SK-N-SH (cell line): ENCODE results near the gene DLG2. TPM values are rescaled to one million over a fixed set of nuclear protein-coding genes. Genes with fewer than 3 reads are reported as not detected.
"Not testable (repeated sequence)": the region's sequence is repeated elsewhere in the genome, so short reads cannot be mapped to it uniquely, and the experiment has no call there.

Experiments used
- CTCF ChIA-PET: fragments of 300-600, 350-600 bp; formaldehyde crosslinking; extraction: SDS; loops from one replicate; lab custom pipeline; 2021; lab: Yijun Ruan, JAX
- POLR2A ChIA-PET: fragments of 350-600 bp; sonication (Branson Sonifier 250); formaldehyde crosslinking; extraction: SDS; loops from one replicate; lab custom pipeline; 2020; ENCODE audit warnings: antibody characterized with exemption, inconsistent platforms; lab: Yijun Ruan, JAX
- DNase-seq: peaks from one replicate; pipeline ENCODE4 v3.0.0; 2012
- H2AFZ ChIP-seq: fragments of 200-600 bp; sonication (generic); 2 replicates; pipeline ENCODE4 v1.8.1; 2016; ENCODE audit warnings: antibody characterized with exemption, mild to moderate bottlenecking, low read depth
- H3F3A ChIP-seq: fragments of 200-600 bp; sonication (generic); replicated peaks from 2 replicates; pipeline ENCODE3; 2016; ENCODE audit warnings: antibody characterized with exemption, mild to moderate bottlenecking; ENCODE audit not compliant: insufficient read depth
- H3K27ac ChIP-seq, 2 experiments: fragments of 200-500 bp in 1 of 2; fragments of 200-600 bp in 1 of 2; sonication (Bioruptor generic) in 1 of 2; sonication (generic), shearing (Covaris generic) in 1 of 2; 2 replicates each; pipeline versions ENCODE4 v1.5.1 to v1.6.1; 2014 to 2016; ENCODE audit warnings: low read depth in 2 of 2, inconsistent platforms in 1 of 2, low read length in 1 of 2, mild to moderate bottlenecking in 1 of 2, mixed read lengths in 1 of 2
- H3K27me3 ChIP-seq: fragments of 200-600 bp; sonication (generic), shearing (Covaris generic); 2 replicates; pipeline ENCODE4 v1.6.1; 2016; ENCODE audit warnings: mixed run types; ENCODE audit not compliant: insufficient read depth
- H3K36me3 ChIP-seq, 2 experiments: fragments of 200-500 bp in 1 of 2; fragments of 200-600 bp in 1 of 2; sonication (Bioruptor generic) in 1 of 2; sonication (generic) in 1 of 2; replicated peaks in 1 of 2; 2 replicates each; pipeline versions ENCODE3 to v1.5.1; 2014 to 2016; ENCODE audit warnings: low read length in 1 of 2, mild to moderate bottlenecking in 1 of 2; ENCODE audit not compliant: insufficient read depth in 2 of 2, control insufficient read depth in 1 of 2
- H3K4me1 ChIP-seq, 2 experiments: fragments of 200-500 bp in 1 of 2; fragments of 200-600 bp in 1 of 2; sonication (Bioruptor generic) in 1 of 2; sonication (generic), shearing (Covaris generic) in 1 of 2; 2 replicates each; pipeline versions ENCODE4 v1.5.1 to v1.6.1; 2014 to 2016; ENCODE audit warnings: low read depth in 1 of 2, low read length in 1 of 2, mixed run types in 1 of 2; ENCODE audit not compliant: insufficient read depth in 2 of 2, control insufficient read depth in 1 of 2
- H3K4me2 ChIP-seq: fragments of 200-600 bp; sonication (generic), shearing (Covaris generic); 2 replicates; pipeline ENCODE4 v1.6.1; 2017; ENCODE audit warnings: mixed run types
- H3K4me3 ChIP-seq, 2 experiments: fragments of 200-500 bp in 1 of 2; fragments of 200-600 bp in 1 of 2; sonication (Bioruptor generic) in 1 of 2; sonication (generic), shearing (Covaris generic) in 1 of 2; 2 replicates each; pipeline versions ENCODE4 v1.5.1 to v1.8.1; 2014 to 2016; ENCODE audit warnings: low read depth in 2 of 2, inconsistent platforms in 1 of 2, low read length in 1 of 2, mild to moderate bottlenecking in 1 of 2, mixed read lengths in 1 of 2, moderate library complexity in 1 of 2
- H3K79me2 ChIP-seq: fragments of 200-600 bp; sonication (generic); 2 replicates; pipeline ENCODE4 v1.8.1; 2017; ENCODE audit warnings: mild to moderate bottlenecking; ENCODE audit not compliant: insufficient read depth
- H3K9ac ChIP-seq: fragments of 200-600 bp; sonication (generic); 2 replicates; pipeline ENCODE4 v1.6.1; 2017; ENCODE audit warnings: mixed run types
- H3K9me2 ChIP-seq: fragments of 200-600 bp; sonication (generic); 2 replicates; pipeline ENCODE4 v1.6.1; 2017; ENCODE audit warnings: mixed run types
- H3K9me3 ChIP-seq: fragments of 200-600 bp; sonication (generic); 2 replicates; pipeline ENCODE4 v1.6.1; 2017; ENCODE audit warnings: mixed run types, mild to moderate bottlenecking, moderate library complexity
- H4K20me1 ChIP-seq: fragments of 200-600 bp; sonication (generic); 2 replicates; pipeline ENCODE4 v1.6.1; 2017; ENCODE audit warnings: mild to moderate bottlenecking, mixed run types; ENCODE audit not compliant: insufficient read depth
- CHD2 ChIP-seq: fragments of 150-350 bp; IDR thresholded peaks from 2 replicates; pipeline ENCODE4 v1.6.1; 2018; ENCODE audit warnings: low read length; ENCODE audit not compliant: partially characterized antibody
- ELF1 ChIP-seq: IDR thresholded peaks from 2 replicates; pipeline ENCODE4 v1.4.0; 2012
- EP300 ChIP-seq, 2 experiments: IDR thresholded peaks; 2 replicates each; pipeline versions ENCODE4 v1.4.0 to v1.6.1; 2012; ENCODE audit warnings: borderline replicate concordance in 1 of 2, low read depth in 1 of 2, low read length in 1 of 2
- FOSL2 ChIP-seq: IDR thresholded peaks from 2 replicates; pipeline ENCODE4 v1.4.0; 2012; ENCODE audit warnings: low read depth, mild to moderate bottlenecking, moderate library complexity, borderline replicate concordance
- FOXM1 ChIP-seq: IDR thresholded peaks from 2 replicates; pipeline ENCODE4 v1.4.0; 2012; ENCODE audit warnings: low read depth, mild to moderate bottlenecking
- GATA2 ChIP-seq: sonication (generic); formaldehyde crosslinking; IDR thresholded peaks from 2 replicates; pipeline ENCODE4 v1.5.0; 2020; ENCODE audit warnings: mild to moderate bottlenecking, missing genetic modification reagents
- JUND ChIP-seq: IDR thresholded peaks from 2 replicates; pipeline ENCODE4 v1.4.0; 2012
- POLR2AphosphoS5 ChIP-seq: IDR thresholded peaks from 2 replicates; pipeline ENCODE4 v1.6.1; 2012; ENCODE audit warnings: low read depth, low read length
- RFX5 ChIP-seq: IDR thresholded peaks from 2 replicates; pipeline ENCODE4 v1.6.1; 2012; ENCODE audit warnings: mild to moderate bottlenecking, improper control_type of control experiment, low read length
- SIN3A ChIP-seq: IDR thresholded peaks from 2 replicates; pipeline ENCODE4 v1.6.1; 2012; ENCODE audit warnings: low read depth, mild to moderate bottlenecking, low read length, moderate library complexity, borderline replicate concordance
- TCF12 ChIP-seq: IDR thresholded peaks from 2 replicates; pipeline ENCODE4 v1.4.0; 2012
- TEAD4 ChIP-seq: IDR thresholded peaks from 2 replicates; pipeline ENCODE4 v1.4.0; 2012; ENCODE audit warnings: mild to moderate bottlenecking, borderline replicate concordance; ENCODE audit not compliant: insufficient read depth
- WGBS: methylation state at CpG from one replicate; pipeline ENCODE4 v1.1.6; 2017; ENCODE audit warnings: low lambda C conversion rate; 5-methylcytosine and 5-hydroxymethylcytosine counted together
- polyA plus RNA-seq, 3 experiments: library from polyadenylated mRNA; depleted of rRNA; stranded (reverse); fragments of >200 nt; gene quantifications; 2 replicates each; pipeline ENCODE4 v1.2.3, GENCODE V29; 2012
- TF ChIP-seq, protein P1 (sequence below): IDR thresholded peaks from 2 replicates; pipeline ENCODE4; 2012
- TF ChIP-seq, protein P2 (sequence below): IDR thresholded peaks from 2 replicates; pipeline ENCODE4 v1.4.0; 2012; ENCODE audit warnings: low read depth, borderline replicate concordance
- TF ChIP-seq, protein P3 (sequence below): fragments of 150-350 bp; IDR thresholded peaks from 2 replicates; pipeline ENCODE4 v1.6.1; 2016; ENCODE audit warnings: mild to moderate bottlenecking, low read depth, low read length

The DLG2 gene
- polyA plus RNA-seq, 1 of the 3 experiments (the other 2 are of a cell fraction) = 0.21 TPM

DNA sequence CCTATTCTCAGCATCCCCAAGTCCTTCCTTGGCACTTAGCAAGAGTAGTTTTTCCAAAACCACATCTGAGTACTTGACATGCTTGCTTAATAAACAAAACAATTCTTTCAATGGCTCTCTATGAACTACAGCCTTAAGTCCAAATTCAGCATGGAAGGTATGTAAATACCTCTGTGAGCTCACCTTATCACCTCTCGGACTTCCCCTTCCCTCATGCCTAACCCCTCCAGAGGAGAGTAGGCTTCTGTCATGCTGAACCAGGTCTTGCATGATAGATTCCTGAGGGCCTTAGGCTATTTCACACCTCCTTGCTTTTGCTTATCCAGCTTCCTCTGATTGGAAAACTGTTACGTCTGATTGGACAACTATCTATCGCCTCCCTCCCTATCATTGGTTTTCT is 2028.1 kb downstream of the DLG2 start:
- H4K20me1 ChIP-seq = no peaks in the 10 kb centered on the region
- CTCF ChIA-PET = interaction anchor here (1.3 kb wide), 1 partner anchor 19 kb away, joined by 3 read pairs; no protein-coding TSS in a partner anchor
- H3K27me3 ChIP-seq = no peaks in the 10 kb centered on the region
- no peak overlapping the region for H2AFZ ChIP-seq
- no peaks in the 10 kb centered on the region for H3K9me3 ChIP-seq
- TF ChIP-seq FOXM1 (no peak), RFX5 (no peak), CHD2 (no peak), ELF1 (no peak), GATA2 (no peak), FOSL2 (no peak)
- TF ChIP-seq, protein P1, sequence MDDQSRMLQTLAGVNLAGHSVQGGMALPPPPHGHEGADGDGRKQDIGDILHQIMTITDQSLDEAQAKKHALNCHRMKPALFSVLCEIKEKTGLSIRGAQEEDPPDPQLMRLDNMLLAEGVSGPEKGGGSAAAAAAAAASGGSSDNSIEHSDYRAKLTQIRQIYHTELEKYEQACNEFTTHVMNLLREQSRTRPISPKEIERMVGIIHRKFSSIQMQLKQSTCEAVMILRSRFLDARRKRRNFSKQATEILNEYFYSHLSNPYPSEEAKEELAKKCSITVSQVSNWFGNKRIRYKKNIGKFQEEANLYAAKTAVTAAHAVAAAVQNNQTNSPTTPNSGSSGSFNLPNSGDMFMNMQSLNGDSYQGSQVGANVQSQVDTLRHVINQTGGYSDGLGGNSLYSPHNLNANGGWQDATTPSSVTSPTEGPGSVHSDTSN = no peak
- TF ChIP-seq, all 33 proteins: peak for 0
- no peaks in the 10 kb centered on the region for H3K79me2 ChIP-seq
- H3K27ac ChIP-seq = no peak overlapping the region
- H3K4me3 ChIP-seq = no peak overlapping the region
- POLR2A ChIA-PET = no interaction called here
- H3K9ac ChIP-seq = no peak overlapping the region
- no peak overlapping the region for H3K4me2 ChIP-seq
- H3F3A ChIP-seq = no peaks in the 10 kb centered on the region
- WGBS = 73% methylated on average over 3 of the region's 3 CpGs
- peaks cover 0 to 3% of the 10 kb centered on the region in 2 experiments; a peak in 1 of 4 replicates for H3K4me1 ChIP-seq
- no peak for DNase-seq
- no peaks in the 10 kb centered on the region for H3K36me3 ChIP-seq
- H3K9me2 ChIP-seq = no peaks in the 10 kb centered on the region

DNA sequence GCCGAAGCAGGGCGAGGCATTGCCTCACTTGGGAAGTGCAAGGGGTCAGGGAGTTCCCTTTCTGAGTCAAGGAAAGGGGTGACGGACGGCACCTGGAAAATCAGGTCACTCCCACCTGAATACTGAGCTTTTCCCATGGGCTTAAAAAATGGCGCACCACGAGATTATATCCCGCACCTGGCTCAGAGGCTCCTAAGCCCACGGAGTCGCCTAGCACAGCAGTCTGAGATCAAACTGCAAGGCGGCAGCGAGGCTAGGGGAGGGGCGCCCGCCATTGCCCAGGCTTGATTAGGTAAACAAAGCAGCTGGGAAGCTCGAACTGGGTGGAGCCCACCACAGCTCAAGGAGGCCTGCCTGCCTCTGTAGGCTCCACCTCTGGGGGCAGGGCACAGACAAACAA is 2039.3 kb downstream of the DLG2 start:
- H3K9me3 ChIP-seq, DNase-seq, H2AFZ ChIP-seq, H3K36me3 ChIP-seq, H3K4me2 ChIP-seq, H3K9ac ChIP-seq, H3K27me3 ChIP-seq, H3K4me3 ChIP-seq, H3K9me2 ChIP-seq, H3K79me2 ChIP-seq, H4K20me1 ChIP-seq, CTCF ChIA-PET, H3K27ac ChIP-seq, POLR2A ChIA-PET: not testable (repeated sequence)
- 87% methylated on average over 11 of the region's 14 CpGs for WGBS
- peaks cover 15% of the 10 kb centered on the region for H3F3A ChIP-seq
- peaks cover 2 to 15% of the 10 kb centered on the region in 2 experiments; a peak in 3 of 4 replicates for H3K4me1 ChIP-seq

DNA sequence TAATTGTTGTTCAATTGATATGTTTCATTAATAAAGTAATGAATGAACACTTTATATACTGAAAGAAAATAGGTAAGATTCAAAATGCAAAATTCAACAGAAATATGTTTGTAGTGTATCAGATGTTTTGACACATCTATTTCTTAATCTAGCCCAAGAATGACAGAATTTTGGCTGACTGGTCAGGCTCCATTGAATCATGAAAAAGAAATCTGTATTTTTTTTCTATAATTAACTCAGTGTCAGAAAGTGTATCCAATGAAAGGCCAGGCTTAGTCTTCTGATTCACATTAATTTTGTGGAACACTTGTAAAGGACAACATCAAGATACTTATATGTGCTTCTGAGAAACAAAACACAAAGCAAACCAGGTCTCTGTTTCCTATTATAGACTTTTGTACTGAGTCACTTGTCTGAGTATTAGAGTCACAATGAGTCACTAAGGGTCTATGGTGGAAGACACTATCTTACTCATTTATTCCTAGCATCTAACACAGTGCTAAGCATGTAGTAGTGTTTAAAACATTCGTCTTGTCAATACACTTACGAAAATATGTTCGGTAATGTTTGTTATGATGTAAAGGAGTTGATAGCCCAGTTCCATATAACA is 2043.3 kb downstream of the DLG2 start:
- DNase-seq = no peak
- peaks cover 2 to 21% of the 10 kb centered on the region in 2 experiments; a peak in 3 of 4 replicates for H3K4me1 ChIP-seq
- no peaks in the 10 kb centered on the region for H3K36me3 ChIP-seq
- H3K27me3 ChIP-seq = no peaks in the 10 kb centered on the region
- TF ChIP-seq SIN3A (no peak), POLR2AphosphoS5 (no peak), TEAD4 (no peak), FOSL2 (peak; percentile 89), GATA2 (no peak), TCF12 (peak; percentile 70), EP300 (IDR thresholded peaks at IDR 0.05; ENCODE audit: borderline replicate concordance in 1 of 2, low read depth in 1 of 2, low read length in 1 of 2) (0 out of 4 replicates have a peak, but pooled peaks of 1 of the 2 experiments have one; percentile 26), JUND (peak; percentile 72)
- TF ChIP-seq, protein P1 = peak; percentile 3; the same call in 1 of the 2 replicates
- TF ChIP-seq, protein P2, sequence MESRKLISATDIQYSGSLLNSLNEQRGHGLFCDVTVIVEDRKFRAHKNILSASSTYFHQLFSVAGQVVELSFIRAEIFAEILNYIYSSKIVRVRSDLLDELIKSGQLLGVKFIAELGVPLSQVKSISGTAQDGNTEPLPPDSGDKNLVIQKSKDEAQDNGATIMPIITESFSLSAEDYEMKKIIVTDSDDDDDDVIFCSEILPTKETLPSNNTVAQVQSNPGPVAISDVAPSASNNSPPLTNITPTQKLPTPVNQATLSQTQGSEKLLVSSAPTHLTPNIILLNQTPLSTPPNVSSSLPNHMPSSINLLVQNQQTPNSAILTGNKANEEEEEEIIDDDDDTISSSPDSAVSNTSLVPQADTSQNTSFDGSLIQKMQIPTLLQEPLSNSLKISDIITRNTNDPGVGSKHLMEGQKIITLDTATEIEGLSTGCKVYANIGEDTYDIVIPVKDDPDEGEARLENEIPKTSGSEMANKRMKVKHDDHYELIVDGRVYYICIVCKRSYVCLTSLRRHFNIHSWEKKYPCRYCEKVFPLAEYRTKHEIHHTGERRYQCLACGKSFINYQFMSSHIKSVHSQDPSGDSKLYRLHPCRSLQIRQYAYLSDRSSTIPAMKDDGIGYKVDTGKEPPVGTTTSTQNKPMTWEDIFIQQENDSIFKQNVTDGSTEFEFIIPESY = no peak
- TF ChIP-seq, protein P3, sequence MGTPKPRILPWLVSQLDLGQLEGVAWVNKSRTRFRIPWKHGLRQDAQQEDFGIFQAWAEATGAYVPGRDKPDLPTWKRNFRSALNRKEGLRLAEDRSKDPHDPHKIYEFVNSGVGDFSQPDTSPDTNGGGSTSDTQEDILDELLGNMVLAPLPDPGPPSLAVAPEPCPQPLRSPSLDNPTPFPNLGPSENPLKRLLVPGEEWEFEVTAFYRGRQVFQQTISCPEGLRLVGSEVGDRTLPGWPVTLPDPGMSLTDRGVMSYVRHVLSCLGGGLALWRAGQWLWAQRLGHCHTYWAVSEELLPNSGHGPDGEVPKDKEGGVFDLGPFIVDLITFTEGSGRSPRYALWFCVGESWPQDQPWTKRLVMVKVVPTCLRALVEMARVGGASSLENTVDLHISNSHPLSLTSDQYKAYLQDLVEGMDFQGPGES = no peak
- TF ChIP-seq, all 33 proteins: peak for 5
- H3K9me3 ChIP-seq = no peaks in the 10 kb centered on the region
- peaks cover 15% of the 10 kb centered on the region for H3F3A ChIP-seq
- H3K4me2 ChIP-seq = peak overlapping the region; percentile 35; the same call in 1 of the 2 replicates
- H3K9ac ChIP-seq = no peak overlapping the region
- H3K79me2 ChIP-seq = no peaks in the 10 kb centered on the region
- H3K4me3 ChIP-seq = no peak overlapping the region
- ChIA-PET CTCF (interaction anchor here (1.0 kb wide), 1 partner anchor 22 kb away, joined by 3 read pairs; no protein-coding TSS in a partner anchor), POLR2A (no interaction called here)
- H4K20me1 ChIP-seq = no peaks in the 10 kb centered on the region
- peak overlapping the region in 1 of 2 experiments; percentile 56; a peak in 2 of 4 replicates for H3K27ac ChIP-seq
- H3K9me2 ChIP-seq = no peaks in the 10 kb centered on the region
- whole genome bisulfite sequencing = 20% methylated on average over 3 of the region's 3 CpGs
- no peak overlapping the region for H2AFZ ChIP-seq
